ENCODE measurements around the gene CACNA2D3. TPM values are rescaled to one million over a fixed set of nuclear protein-coding genes. Genes with fewer than 3 reads are reported as not detected.

The CACNA2D3 gene
- total and polyA plus RNA-seq, 2 experiments from 2014 or later, result 1.1 to 2.5 TPM

DNA sequence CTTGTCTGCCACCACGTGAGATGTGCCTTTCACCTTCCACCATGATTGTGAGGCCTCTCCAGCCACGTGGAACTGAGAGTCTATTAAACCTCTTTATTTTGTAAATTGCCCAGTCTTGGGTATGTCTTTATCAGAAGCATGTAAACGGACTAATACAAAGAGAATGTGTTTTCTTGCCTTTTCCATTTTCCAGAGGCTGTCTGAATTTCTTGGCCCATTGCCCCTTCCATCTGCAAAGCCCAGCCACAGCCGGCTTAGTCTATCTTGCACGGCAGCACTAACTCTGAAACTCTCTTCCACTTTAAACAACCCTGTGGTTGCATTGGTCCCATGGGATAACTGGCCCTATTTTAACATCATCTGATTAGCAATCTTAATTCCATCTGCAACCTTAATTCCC lies 590.2 kb downstream of the CACNA2D3 start:
- H2AFZ ChIP-seq, result no peak overlapping the region
- TF ChIP-seq EZH2phosphoT487 (IDR thresholded peaks at IDR 0.05; ENCODE audit: low read depth, severe bottlenecking, unreplicated experiment) (no peak), EZH2 (IDR thresholded peaks at IDR 0.05; ENCODE audit: borderline replicate concordance) (no peak)
- TF ChIP-seq, protein P1, sequence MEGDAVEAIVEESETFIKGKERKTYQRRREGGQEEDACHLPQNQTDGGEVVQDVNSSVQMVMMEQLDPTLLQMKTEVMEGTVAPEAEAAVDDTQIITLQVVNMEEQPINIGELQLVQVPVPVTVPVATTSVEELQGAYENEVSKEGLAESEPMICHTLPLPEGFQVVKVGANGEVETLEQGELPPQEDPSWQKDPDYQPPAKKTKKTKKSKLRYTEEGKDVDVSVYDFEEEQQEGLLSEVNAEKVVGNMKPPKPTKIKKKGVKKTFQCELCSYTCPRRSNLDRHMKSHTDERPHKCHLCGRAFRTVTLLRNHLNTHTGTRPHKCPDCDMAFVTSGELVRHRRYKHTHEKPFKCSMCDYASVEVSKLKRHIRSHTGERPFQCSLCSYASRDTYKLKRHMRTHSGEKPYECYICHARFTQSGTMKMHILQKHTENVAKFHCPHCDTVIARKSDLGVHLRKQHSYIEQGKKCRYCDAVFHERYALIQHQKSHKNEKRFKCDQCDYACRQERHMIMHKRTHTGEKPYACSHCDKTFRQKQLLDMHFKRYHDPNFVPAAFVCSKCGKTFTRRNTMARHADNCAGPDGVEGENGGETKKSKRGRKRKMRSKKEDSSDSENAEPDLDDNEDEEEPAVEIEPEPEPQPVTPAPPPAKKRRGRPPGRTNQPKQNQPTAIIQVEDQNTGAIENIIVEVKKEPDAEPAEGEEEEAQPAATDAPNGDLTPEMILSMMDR (IDR thresholded peaks at IDR 0.05; ENCODE audit: poor library complexity), result no peak
- no peaks in the 10 kb centered on the region for H4K20me1 ChIP-seq (ENCODE audit: insufficient read depth, poor library complexity, severe bottlenecking)
- 72% methylated on average over 5 of the region's 5 CpGs for WGBS (ENCODE audit: low lambda C conversion rate, missing lambda C conversion rate)
- H3K27ac ChIP-seq, result no peak overlapping the region
- H3K4me1 ChIP-seq (ENCODE audit: insufficient read depth), result no peaks in the 10 kb centered on the region
- H3K9me3 ChIP-seq (ENCODE audit: low read depth), result no peaks in the 10 kb centered on the region
- no peaks in the 10 kb centered on the region for H3K79me2 ChIP-seq
- no peaks in the 10 kb centered on the region for H3K27me3 ChIP-seq
- no peak overlapping the region for H3K4me3 ChIP-seq
- H3K9me2 ChIP-seq (replicated peaks; ENCODE audit: insufficient read depth), result no peaks in the 10 kb centered on the region
- no peak for DNase-seq (ENCODE audit: low spot score)
- H3K36me3 ChIP-seq (replicated peaks; ENCODE audit: insufficient read depth, low read depth), result no peaks in the 10 kb centered on the region
- H3K4me2 ChIP-seq, result no peak overlapping the region

GRCh38 chr3:54713031-54713430 lies 590.7 kb downstream of the CACNA2D3 start:
- Histone ChIP-seq H2AFZ (no peak overlapping the region), H3K4me2 (no peak overlapping the region), H4K20me1 (ENCODE audit: insufficient read depth, poor library complexity, severe bottlenecking) (no peaks in the 10 kb centered on the region), H3K4me3 (no peak overlapping the region), H3K9me3 (ENCODE audit: low read depth) (no peaks in the 10 kb centered on the region), H3K4me1 (ENCODE audit: insufficient read depth) (no peaks in the 10 kb centered on the region), H3K79me2 (no peaks in the 10 kb centered on the region), H3K27ac (no peak overlapping the region), H3K36me3 (replicated peaks; ENCODE audit: insufficient read depth, low read depth) (no peaks in the 10 kb centered on the region), H3K9me2 (replicated peaks; ENCODE audit: insufficient read depth) (no peaks in the 10 kb centered on the region), H3K27me3 (no peaks in the 10 kb centered on the region)
- 61% methylated on average over 1 of the region's 1 CpG for WGBS (ENCODE audit: low lambda C conversion rate, missing lambda C conversion rate)
- TF ChIP-seq EZH2phosphoT487 (IDR thresholded peaks at IDR 0.05; ENCODE audit: low read depth, severe bottlenecking, unreplicated experiment) (no peak), EZH2 (IDR thresholded peaks at IDR 0.05; ENCODE audit: borderline replicate concordance) (no peak)
- TF ChIP-seq, protein P1 (IDR thresholded peaks at IDR 0.05; ENCODE audit: poor library complexity), result no peak
- no peak for DNase-seq (ENCODE audit: low spot score)

GRCh38 chr3:54713455-54713854 lies 591.1 kb downstream of the CACNA2D3 start:
- no peaks in the 10 kb centered on the region for H3K79me2 ChIP-seq
- no peak for DNase-seq (ENCODE audit: low spot score)
- H3K4me3 ChIP-seq, result no peak overlapping the region
- no peaks in the 10 kb centered on the region for H3K36me3 ChIP-seq (replicated peaks; ENCODE audit: insufficient read depth, low read depth)
- no peak overlapping the region for H2AFZ ChIP-seq
- 78% methylated on average over 3 of the region's 3 CpGs for WGBS (ENCODE audit: low lambda C conversion rate, missing lambda C conversion rate)
- H3K9me2 ChIP-seq (replicated peaks; ENCODE audit: insufficient read depth), result no peaks in the 10 kb centered on the region
- H4K20me1 ChIP-seq (ENCODE audit: insufficient read depth, poor library complexity, severe bottlenecking), result no peaks in the 10 kb centered on the region
- H3K4me2 ChIP-seq, result no peak overlapping the region
- no peaks in the 10 kb centered on the region for H3K27me3 ChIP-seq
- TF ChIP-seq, protein P1 (IDR thresholded peaks at IDR 0.05; ENCODE audit: poor library complexity), result no peak
- TF ChIP-seq EZH2phosphoT487 (IDR thresholded peaks at IDR 0.05; ENCODE audit: low read depth, severe bottlenecking, unreplicated experiment) (no peak), EZH2 (IDR thresholded peaks at IDR 0.05; ENCODE audit: borderline replicate concordance) (no peak)
- H3K27ac ChIP-seq, result no peak overlapping the region
- H3K9me3 ChIP-seq (ENCODE audit: low read depth), result no peaks in the 10 kb centered on the region
- H3K4me1 ChIP-seq (ENCODE audit: insufficient read depth), result no peaks in the 10 kb centered on the region

- Histone ChIP-seq H3K9me2 (replicated peaks; ENCODE audit: insufficient read depth) (no peaks in the 10 kb centered on the region), H4K20me1 (ENCODE audit: insufficient read depth, poor library complexity, severe bottlenecking) (no peaks in the 10 kb centered on the region), H3K4me3 (no peak overlapping the region), H3K4me1 (ENCODE audit: insufficient read depth) (no peaks in the 10 kb centered on the region), H2AFZ (no peak overlapping the region), H3K4me2 (no peak overlapping the region), H3K79me2 (no peaks in the 10 kb centered on the region), H3K36me3 (replicated peaks; ENCODE audit: insufficient read depth, low read depth) (no peaks in the 10 kb centered on the region), H3K9me3 (ENCODE audit: low read depth) (no peaks in the 10 kb centered on the region), H3K27ac (no peak overlapping the region), H3K27me3 (no peaks in the 10 kb centered on the region)
- 94% methylated on average over 5 of the region's 5 CpGs for WGBS (ENCODE audit: low lambda C conversion rate, missing lambda C conversion rate)
- no peak for DNase-seq (ENCODE audit: low spot score)
- TF ChIP-seq, protein P1 (IDR thresholded peaks at IDR 0.05; ENCODE audit: poor library complexity), result no peak
- TF ChIP-seq EZH2 (IDR thresholded peaks at IDR 0.05; ENCODE audit: borderline replicate concordance) (no peak), EZH2phosphoT487 (IDR thresholded peaks at IDR 0.05; ENCODE audit: low read depth, severe bottlenecking, unreplicated experiment) (no peak)
Measured at GRCh38 chr3:54714035-54714434, 591.7 kb downstream of the CACNA2D3 start.

Measured in hepatocyte (in vitro differentiated cells).